Spinal cord (tissue), 10 donors: ENCODE data around the gene ACOT7. TPM values are rescaled to one million over a fixed set of nuclear protein-coding genes. Genes with fewer than 3 reads are reported as not detected.
A peak's percentile ranks its signal among the peaks of the same experiment; 100 is the strongest.

Experiments used
- DNase-seq, 6 donors: peaks; one replicate each; pipeline versions ENCODE4 v3.0.0 to v3.0.0-alpha.2; 2013 to 2015; ENCODE audit warnings: low spot score in 6 of 6, low read depth in 4 of 6
- H3K27ac ChIP-seq: one replicate; pipeline ENCODE4 v1.5.1; 2013; ENCODE audit warnings: low read depth, low read length, control low read depth
- H3K27me3 ChIP-seq: one replicate; pipeline ENCODE4 v1.6.1; 2013; ENCODE audit warnings: low read length; ENCODE audit not compliant: control insufficient read depth, insufficient read depth
- H3K36me3 ChIP-seq: one replicate; pipeline ENCODE4 v1.6.1; 2013; ENCODE audit warnings: low read length; ENCODE audit not compliant: control insufficient read depth, insufficient read depth
- H3K4me1 ChIP-seq: one replicate; pipeline ENCODE4 v1.6.1; 2013; ENCODE audit warnings: low read length; ENCODE audit not compliant: control insufficient read depth, insufficient read depth
- H3K4me3 ChIP-seq: one replicate; pipeline ENCODE4 v1.5.1; 2013; ENCODE audit warnings: low read depth, low read length, control low read depth
- H3K9me3 ChIP-seq: one replicate; pipeline ENCODE4 v1.6.1; 2013; ENCODE audit warnings: low read length; ENCODE audit not compliant: control insufficient read depth, insufficient read depth
- WGBS: methylation state at CpG from one replicate; pipeline ENCODE4 v1.1.5; 2013; ENCODE audit warnings: missing lambda C conversion rate; ENCODE audit not compliant: insufficient coverage; 5-methylcytosine and 5-hydroxymethylcytosine counted together
- polyA plus RNA-seq, 2 donors: library from polyadenylated mRNA; unstranded; fragments of 120-200 nt; gene quantifications; one replicate each; pipeline ENCODE4 v1.2.1, GENCODE V29; 2013; ENCODE audit not compliant: insufficient read length in 2 of 2
- total RNA-seq, 2 donors: library from RNA; depleted of rRNA in 1 of 2; stranded (reverse); fragments of 120-200 nt in 1 of 2; fragments of >200 nt in 1 of 2; gene quantifications; one replicate each; pipeline versions ENCODE4 v1.2.3 to v1.2.4, GENCODE V29; 2013 to 2014
- donor health status: healthy.

ACOT7 gene
- total and polyA plus RNA-seq, 4 donors: 31.8 to 198 (median 128) TPM

GRCh38 chr1:6298530-6298929, 95.0 kb downstream of the ACOT7 start:
- 90% methylated on average over 8 of the region's 8 CpGs for WGBS
- no peak overlapping the region for H3K27ac ChIP-seq

GRCh38 chr1:6295910-6296309, 97.7 kb downstream of the ACOT7 start:
- no peaks in the 10 kb centered on the region for H3K9me3 ChIP-seq
- peaks cover 56% of the 10 kb centered on the region for H3K36me3 ChIP-seq
- peaks cover 21% of the 10 kb centered on the region for H3K4me1 ChIP-seq
- H3K27me3 ChIP-seq: no peaks in the 10 kb centered on the region
- H3K27ac ChIP-seq: no peak overlapping the region
- no peak overlapping the region for H3K4me3 ChIP-seq
- DNase-seq: no peak
- 83% methylated on average over 1 of the region's 6 CpGs for WGBS

More at GRCh38 chr1:6298530-6298929, 95.0 kb downstream of the ACOT7 start:
- Histone ChIP-seq H3K4me3 (no peak overlapping the region), H3K9me3 (no peaks in the 10 kb centered on the region), H3K27me3 (no peaks in the 10 kb centered on the region), H3K36me3 (peaks cover 49% of the 10 kb centered on the region), H3K4me1 (peaks cover 7% of the 10 kb centered on the region)
- no peak for DNase-seq

- Histone ChIP-seq H3K9me3 (no peaks in the 10 kb centered on the region), H3K27me3 (no peaks in the 10 kb centered on the region), H3K27ac (no peak overlapping the region), H3K36me3 (peaks cover 54% of the 10 kb centered on the region), H3K4me1 (peaks cover 29% of the 10 kb centered on the region), H3K4me3 (no peak overlapping the region)
- 95% methylated on average over 16 of the region's 23 CpGs for WGBS
- no peak for DNase-seq
Observed at GRCh38 chr1:6294890-6295556, 98.5 kb downstream of the ACOT7 start.

GRCh38 chr1:6294080-6294889, 99.3 kb downstream of the ACOT7 start:
- 86% methylated on average over 14 of the region's 14 CpGs for whole genome bisulfite sequencing
- Histone ChIP-seq H3K27ac (no peak overlapping the region), H3K9me3 (no peaks in the 10 kb centered on the region), H3K36me3 (peaks cover 51% of the 10 kb centered on the region), H3K4me3 (no peak overlapping the region), H3K4me1 (peaks cover 28% of the 10 kb centered on the region), H3K27me3 (no peaks in the 10 kb centered on the region)
- DNase-seq: no peak

GRCh38 chr1:6292102-6292501, 101.5 kb downstream of the ACOT7 start:
- H3K27me3 ChIP-seq: no peaks in the 10 kb centered on the region
- peak overlapping the region; percentile 81 for H3K27ac ChIP-seq
- peaks cover 58% of the 10 kb centered on the region for H3K36me3 ChIP-seq
- 28% methylated on average over 10 of the region's 10 CpGs for WGBS
- DNase-seq: peak in 2 of 6 donors; percentile 22 to 69
- H3K4me3 ChIP-seq: no peak overlapping the region
- peaks cover 48% of the 10 kb centered on the region for H3K4me1 ChIP-seq
- no peaks in the 10 kb centered on the region for H3K9me3 ChIP-seq

- 91% methylated on average over 8 of the region's 10 CpGs for WGBS
- H3K9me3 ChIP-seq: no peaks in the 10 kb centered on the region
- H3K27me3 ChIP-seq: no peaks in the 10 kb centered on the region
- peaks cover 71% of the 10 kb centered on the region for H3K36me3 ChIP-seq
- peaks cover 57% of the 10 kb centered on the region for H3K4me1 ChIP-seq
- DNase-seq: no peak
- peak overlapping the region; percentile 44 for H3K27ac ChIP-seq
- H3K4me3 ChIP-seq: no peak overlapping the region
Observed at GRCh38 chr1:6288665-6289064, 104.9 kb downstream of the ACOT7 start.

- Histone ChIP-seq H3K27ac (peak overlapping the region; percentile 44), H3K4me1 (peaks cover 57% of the 10 kb centered on the region), H3K27me3 (no peaks in the 10 kb centered on the region), H3K4me3 (no peak overlapping the region), H3K9me3 (no peaks in the 10 kb centered on the region), H3K36me3 (peaks cover 65% of the 10 kb centered on the region)
- no peak for DNase-seq
- WGBS: 86% methylated on average over 14 of the region's 14 CpGs
Observed at GRCh38 chr1:6288026-6288425, 105.5 kb downstream of the ACOT7 start.

- no peak overlapping the region for H3K4me3 ChIP-seq
- peaks cover 67% of the 10 kb centered on the region for H3K36me3 ChIP-seq
- peak overlapping the region; percentile 44 for H3K27ac ChIP-seq
- no peaks in the 10 kb centered on the region for H3K9me3 ChIP-seq
- DNase-seq: peak in 2 of 6 donors; percentile 49 to 96
- no peaks in the 10 kb centered on the region for H3K27me3 ChIP-seq
- WGBS: 55% methylated on average over 10 of the region's 10 CpGs
- H3K4me1 ChIP-seq: peaks cover 55% of the 10 kb centered on the region
Observed at GRCh38 chr1:6287431-6287886, 106.1 kb downstream of the ACOT7 start.

- 85% methylated on average over 12 of the region's 13 CpGs for WGBS
- Histone ChIP-seq H3K4me1 (peaks cover 51% of the 10 kb centered on the region), H3K36me3 (peaks cover 69% of the 10 kb centered on the region), H3K9me3 (no peaks in the 10 kb centered on the region), H3K27me3 (no peaks in the 10 kb centered on the region), H3K27ac (peak overlapping the region; percentile 44), H3K4me3 (no peak overlapping the region)
- DNase-seq: no peak
Observed at GRCh38 chr1:6287029-6287428, 106.5 kb downstream of the ACOT7 start.
